HL-60 (cell line): ENCODE measurements around the gene DDX42.

Experiments
- GABPA ChIP-seq: IDR thresholded peaks from 2 replicates; pipeline ENCODE4 v1.6.1; 2012; ENCODE audit warnings: low read depth
- POLR2AphosphoS5 ChIP-seq: IDR thresholded peaks from 2 replicates; pipeline ENCODE4 v1.6.1; 2012; ENCODE audit warnings: low read depth
- SPI1 ChIP-seq: IDR thresholded peaks from 2 replicates; pipeline ENCODE4 v1.6.1; 2012; ENCODE audit warnings: low read depth, mild to moderate bottlenecking, borderline replicate concordance
- TF ChIP-seq, protein P1 (sequence below): IDR thresholded peaks from one replicate; pipeline ENCODE4 v1.5.1; 2011; ENCODE audit warnings: low read length, control low read depth, inconsistent platforms; ENCODE audit not compliant: insufficient read depth
- TF ChIP-seq, protein P2 (sequence below): IDR thresholded peaks from 2 replicates; pipeline ENCODE4 v1.6.1; 2012; ENCODE audit warnings: low read depth; ENCODE audit not compliant: insufficient replicate concordance

DNA sequence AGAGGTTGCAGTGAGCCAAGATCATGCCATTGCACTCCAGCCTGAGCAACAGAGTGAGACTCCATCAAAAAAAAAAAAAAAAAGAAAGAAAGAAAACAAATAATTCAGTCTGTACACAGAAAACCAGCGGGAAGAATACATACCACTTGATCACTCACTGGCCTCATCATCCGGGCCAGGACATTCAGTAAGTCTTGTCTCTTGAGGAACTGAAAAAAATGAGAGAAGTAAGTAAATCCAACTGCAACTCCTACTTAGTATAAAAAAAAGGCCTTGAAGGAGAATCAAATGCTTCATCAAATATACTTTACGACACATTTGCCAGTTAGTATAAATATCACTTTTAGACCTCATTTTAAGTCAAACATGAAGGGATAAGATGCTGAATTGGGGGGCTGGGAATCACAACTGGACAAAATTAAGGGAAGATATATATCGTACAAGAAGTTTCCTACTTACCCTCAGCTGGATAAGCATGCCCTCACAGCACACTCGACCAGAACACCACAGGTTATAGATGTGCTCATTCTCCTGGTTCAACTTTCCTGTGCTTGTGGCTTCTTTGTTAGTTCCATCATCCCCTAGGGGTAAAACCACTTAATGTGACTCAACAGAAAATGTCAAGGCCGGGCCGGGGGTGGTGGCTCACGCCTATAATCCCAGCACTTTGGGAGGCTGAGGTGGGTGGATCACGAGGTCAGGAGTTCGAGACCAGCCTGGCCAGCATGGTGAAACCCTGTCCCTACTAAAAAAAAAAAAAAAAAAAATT, 13.0 kb upstream of the DDX42 start:
- TF ChIP-seq, protein P1, sequence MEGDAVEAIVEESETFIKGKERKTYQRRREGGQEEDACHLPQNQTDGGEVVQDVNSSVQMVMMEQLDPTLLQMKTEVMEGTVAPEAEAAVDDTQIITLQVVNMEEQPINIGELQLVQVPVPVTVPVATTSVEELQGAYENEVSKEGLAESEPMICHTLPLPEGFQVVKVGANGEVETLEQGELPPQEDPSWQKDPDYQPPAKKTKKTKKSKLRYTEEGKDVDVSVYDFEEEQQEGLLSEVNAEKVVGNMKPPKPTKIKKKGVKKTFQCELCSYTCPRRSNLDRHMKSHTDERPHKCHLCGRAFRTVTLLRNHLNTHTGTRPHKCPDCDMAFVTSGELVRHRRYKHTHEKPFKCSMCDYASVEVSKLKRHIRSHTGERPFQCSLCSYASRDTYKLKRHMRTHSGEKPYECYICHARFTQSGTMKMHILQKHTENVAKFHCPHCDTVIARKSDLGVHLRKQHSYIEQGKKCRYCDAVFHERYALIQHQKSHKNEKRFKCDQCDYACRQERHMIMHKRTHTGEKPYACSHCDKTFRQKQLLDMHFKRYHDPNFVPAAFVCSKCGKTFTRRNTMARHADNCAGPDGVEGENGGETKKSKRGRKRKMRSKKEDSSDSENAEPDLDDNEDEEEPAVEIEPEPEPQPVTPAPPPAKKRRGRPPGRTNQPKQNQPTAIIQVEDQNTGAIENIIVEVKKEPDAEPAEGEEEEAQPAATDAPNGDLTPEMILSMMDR: no peak
- TF ChIP-seq POLR2AphosphoS5 (no peak), GABPA (no peak), SPI1 (no peak)
- TF ChIP-seq, protein P2, sequence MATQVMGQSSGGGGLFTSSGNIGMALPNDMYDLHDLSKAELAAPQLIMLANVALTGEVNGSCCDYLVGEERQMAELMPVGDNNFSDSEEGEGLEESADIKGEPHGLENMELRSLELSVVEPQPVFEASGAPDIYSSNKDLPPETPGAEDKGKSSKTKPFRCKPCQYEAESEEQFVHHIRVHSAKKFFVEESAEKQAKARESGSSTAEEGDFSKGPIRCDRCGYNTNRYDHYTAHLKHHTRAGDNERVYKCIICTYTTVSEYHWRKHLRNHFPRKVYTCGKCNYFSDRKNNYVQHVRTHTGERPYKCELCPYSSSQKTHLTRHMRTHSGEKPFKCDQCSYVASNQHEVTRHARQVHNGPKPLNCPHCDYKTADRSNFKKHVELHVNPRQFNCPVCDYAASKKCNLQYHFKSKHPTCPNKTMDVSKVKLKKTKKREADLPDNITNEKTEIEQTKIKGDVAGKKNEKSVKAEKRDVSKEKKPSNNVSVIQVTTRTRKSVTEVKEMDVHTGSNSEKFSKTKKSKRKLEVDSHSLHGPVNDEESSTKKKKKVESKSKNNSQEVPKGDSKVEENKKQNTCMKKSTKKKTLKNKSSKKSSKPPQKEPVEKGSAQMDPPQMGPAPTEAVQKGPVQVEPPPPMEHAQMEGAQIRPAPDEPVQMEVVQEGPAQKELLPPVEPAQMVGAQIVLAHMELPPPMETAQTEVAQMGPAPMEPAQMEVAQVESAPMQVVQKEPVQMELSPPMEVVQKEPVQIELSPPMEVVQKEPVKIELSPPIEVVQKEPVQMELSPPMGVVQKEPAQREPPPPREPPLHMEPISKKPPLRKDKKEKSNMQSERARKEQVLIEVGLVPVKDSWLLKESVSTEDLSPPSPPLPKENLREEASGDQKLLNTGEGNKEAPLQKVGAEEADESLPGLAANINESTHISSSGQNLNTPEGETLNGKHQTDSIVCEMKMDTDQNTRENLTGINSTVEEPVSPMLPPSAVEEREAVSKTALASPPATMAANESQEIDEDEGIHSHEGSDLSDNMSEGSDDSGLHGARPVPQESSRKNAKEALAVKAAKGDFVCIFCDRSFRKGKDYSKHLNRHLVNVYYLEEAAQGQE: no peak
